GM12891 (cell line): ENCODE data around the gene MLXIP.

Experiments
- DNase-seq: peaks from one replicate; pipeline ENCODE4 v3.0.0; 2011; ENCODE audit warnings: low spot score; ENCODE audit not compliant: insufficient read length
- FAIRE-seq: peaks from 2 replicates; lab custom pipeline; 2011; peaks lifted over from hg19 to GRCh38; lab: Jason Lieb, UNC
- PAX5 ChIP-seq: IDR thresholded peaks from 2 replicates; pipeline ENCODE4 v1.6.1; 2011; ENCODE audit warnings: low read length, moderate library complexity, mild to moderate bottlenecking; ENCODE audit not compliant: insufficient read depth, severe bottlenecking
- POLR2A ChIP-seq: IDR thresholded peaks from 2 replicates; pipeline ENCODE4 v1.6.1; 2011; ENCODE audit warnings: low read depth, low read length, control low read depth
- POLR2AphosphoS5 ChIP-seq: IDR thresholded peaks from 2 replicates; pipeline ENCODE4 v1.6.1; 2011; ENCODE audit warnings: low read depth, low read length, control low read depth
- POU2F2 ChIP-seq: IDR thresholded peaks from 2 replicates; pipeline ENCODE4 v1.6.1; 2011; ENCODE audit warnings: low read depth, mild to moderate bottlenecking, control low read depth, low read length, moderate library complexity
- SPI1 ChIP-seq: IDR thresholded peaks from 2 replicates; pipeline ENCODE4 v1.6.1; 2011; ENCODE audit warnings: low read depth, low read length, control low read depth
- TAF1 ChIP-seq: IDR thresholded peaks from 2 replicates; pipeline ENCODE4 v1.6.1; 2011; ENCODE audit warnings: low read depth, low read length, control low read depth

MLXIP gene

GRCh38 chr12:122182887-122183587 is 104.5 kb downstream of the MLXIP start, which contains the start of gene LRRC43:
Gene LRRC43 (plus strand): TSS chr12:122183123. CDS start chr12:122183145, 22 bp downstream.
- TF ChIP-seq POLR2AphosphoS5 (no peak), POU2F2 (no peak)
- no peak for FAIRE-seq
- peak; percentile 59 for DNase-seq

DNA sequence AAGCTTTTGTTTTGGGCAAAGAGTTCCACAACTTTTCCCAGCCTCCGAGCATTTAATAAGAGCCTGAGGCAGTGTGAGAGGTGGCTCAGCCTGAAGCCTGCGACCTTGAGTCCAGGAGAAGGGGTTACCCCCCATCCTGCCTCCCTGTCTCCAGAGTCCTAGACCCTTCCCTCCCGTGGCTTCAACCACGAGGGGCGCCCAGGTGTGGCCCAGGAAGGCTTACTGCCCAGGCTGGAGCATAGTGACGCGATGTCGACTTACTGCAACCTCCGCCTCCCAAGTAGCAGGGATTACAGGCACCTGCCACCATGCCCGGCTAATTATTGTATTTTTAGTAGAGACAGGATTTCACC is 105.0 kb downstream of the MLXIP start:
- DNase-seq = no peak
- no peak for FAIRE-seq
- no peak for TF ChIP-seq TAF1
- no peak for TF ChIP-seq POLR2AphosphoS5
- no peak for TF ChIP-seq POLR2A
- TF ChIP-seq POU2F2 = no peak
- no peak for TF ChIP-seq SPI1
- no peak for TF ChIP-seq PAX5

DNA sequence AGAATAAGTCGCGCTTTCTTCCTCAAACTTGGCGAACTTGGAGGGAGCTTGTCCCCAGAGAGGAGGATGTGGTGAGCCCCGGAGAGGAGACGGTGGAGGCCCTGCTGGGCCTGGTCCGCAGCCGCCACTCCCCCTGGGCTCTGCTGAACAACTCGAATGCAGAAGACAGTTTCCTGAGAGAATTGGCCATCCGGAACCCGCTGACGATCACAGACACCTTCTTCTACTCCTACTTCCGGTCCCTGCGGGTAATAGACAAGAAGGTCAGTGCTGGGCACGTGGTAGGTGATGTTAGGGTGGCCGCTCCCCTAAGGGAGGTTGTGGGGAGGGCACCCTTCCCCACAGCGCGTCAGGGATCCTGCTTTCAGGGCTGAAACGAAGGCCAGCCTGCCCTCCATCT is 106.0 kb downstream of the MLXIP start:
- peak; percentile 65 for TF ChIP-seq PAX5
- no peak for TF ChIP-seq TAF1
- TF ChIP-seq POU2F2 = no peak
- no peak for FAIRE-seq
- peak; percentile 44 for DNase-seq

DNA sequence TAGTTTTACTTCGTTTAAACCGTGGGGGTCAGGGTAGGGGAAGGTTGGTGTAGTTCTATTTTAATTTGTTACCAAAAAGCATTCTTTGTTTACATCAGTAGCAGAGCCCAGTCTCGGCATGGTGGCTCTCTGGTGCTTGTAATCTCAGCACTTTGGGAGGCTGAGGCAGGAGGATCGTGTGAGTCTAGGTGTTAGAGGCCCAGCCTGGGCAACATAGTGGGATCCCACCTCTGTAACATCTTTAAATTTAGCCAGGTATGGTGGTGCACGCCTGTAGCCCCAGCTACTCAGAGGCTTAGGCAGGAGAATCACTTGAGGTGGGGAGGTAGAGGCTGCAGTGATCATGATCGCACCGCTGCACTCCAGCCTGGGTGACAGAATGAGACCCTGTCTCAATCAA is 106.5 kb downstream of the MLXIP start:
- FAIRE-seq (no peak), DNase-seq (no peak)
- TF ChIP-seq POLR2AphosphoS5 (no peak), POLR2A (no peak), SPI1 (no peak), POU2F2 (no peak), PAX5 (no peak), TAF1 (no peak)

GRCh38 chr12:122185494-122186082 is 107.0 kb downstream of the MLXIP start:
- FAIRE-seq (peak; percentile 13), DNase-seq (no peak)
- TF ChIP-seq PAX5 (no peak), POLR2A (no peak), SPI1 (no peak), POLR2AphosphoS5 (no peak), POU2F2 (no peak), TAF1 (no peak)

- FAIRE-seq = no peak
- no peak for DNase-seq
- no peak for TF ChIP-seq PAX5
These were observed 108.9 kb downstream of the MLXIP start for GRCh38 chr12:122187466-122187865.

- FAIRE-seq (no peak), DNase-seq (no peak)
These were observed 111.3 kb downstream of the MLXIP start for GRCh38 chr12:122189626-122190475.

DNA sequence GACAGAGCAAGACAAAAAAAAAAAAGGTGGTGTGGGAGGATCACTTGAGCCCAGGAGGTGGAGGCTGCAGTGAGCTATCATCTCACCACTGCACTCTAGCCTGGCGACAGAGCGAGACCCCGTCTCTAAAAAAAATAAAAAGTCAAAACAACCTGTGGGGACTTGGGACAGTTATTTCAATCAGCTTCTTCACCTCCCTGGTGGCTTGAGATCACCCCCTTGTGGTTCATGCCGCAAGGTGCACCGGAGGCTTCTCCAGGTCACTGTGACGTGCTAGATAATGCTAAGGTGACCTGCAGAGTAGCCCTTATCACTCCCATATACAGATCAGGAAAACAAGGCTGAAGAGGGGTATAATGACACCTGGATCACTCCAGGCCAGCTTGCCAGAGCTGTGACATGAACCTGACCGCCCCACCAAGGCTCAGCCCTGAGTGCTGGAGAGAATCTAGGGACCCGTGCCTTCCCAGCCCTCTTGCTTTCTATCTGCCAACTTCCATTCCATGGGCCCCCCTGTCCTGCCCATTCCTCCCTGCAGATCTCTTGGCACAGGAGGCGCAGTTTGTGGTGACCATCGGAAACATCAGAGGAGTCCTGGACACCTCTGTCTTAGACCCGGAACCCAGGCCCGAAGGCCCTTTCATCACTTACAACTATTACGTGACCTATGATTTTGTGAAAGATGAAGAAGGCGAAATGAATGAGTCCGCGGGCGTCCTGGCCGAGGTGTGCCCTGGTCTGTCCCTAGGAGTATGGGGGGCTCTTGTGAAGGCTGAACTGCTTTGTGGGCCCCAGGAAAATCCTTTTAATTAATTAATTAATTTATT is 112.5 kb downstream of the MLXIP start:
- DNase-seq (peak; percentile 82), FAIRE-seq (peak; percentile 87)
- TF ChIP-seq PAX5 = no peak
- no peak for TF ChIP-seq POLR2AphosphoS5
- TF ChIP-seq SPI1 = no peak
- no peak for TF ChIP-seq POLR2A
- no peak for TF ChIP-seq POU2F2
- no peak for TF ChIP-seq TAF1

More at GRCh38 chr12:122189626-122190475, 111.3 kb downstream of the MLXIP start:
- no peak for TF ChIP-seq POU2F2
- no peak for TF ChIP-seq SPI1
- no peak for TF ChIP-seq POLR2A
- no peak for TF ChIP-seq POLR2AphosphoS5
- no peak for TF ChIP-seq PAX5
- no peak for TF ChIP-seq TAF1

DNA sequence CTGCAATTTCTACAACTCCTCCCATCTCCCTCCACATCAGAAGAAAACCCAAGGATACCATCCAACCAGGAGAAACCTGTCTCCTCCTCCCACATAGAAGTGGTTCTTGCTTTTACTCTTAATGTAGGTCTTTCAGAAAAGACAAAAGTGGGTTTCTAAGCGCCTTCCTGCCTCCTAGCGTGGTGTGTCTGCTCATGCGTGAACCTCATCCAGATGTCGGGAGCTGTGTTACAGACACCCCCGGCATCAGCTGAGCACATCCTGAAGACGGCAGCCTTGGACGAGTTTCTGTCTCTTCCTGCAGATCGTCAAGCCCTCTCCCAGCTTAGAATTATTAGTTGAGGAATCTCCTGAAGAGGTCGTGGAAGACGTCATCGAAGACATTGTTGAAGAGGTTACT is 113.9 kb downstream of the MLXIP start:
- TF ChIP-seq POU2F2 = no peak
- TF ChIP-seq POLR2AphosphoS5 = no peak
- TF ChIP-seq POLR2A = no peak
- TF ChIP-seq PAX5 = no peak
- no peak for TF ChIP-seq SPI1
- TF ChIP-seq TAF1 = no peak
- no peak for FAIRE-seq
- no peak for DNase-seq

- no peak for FAIRE-seq
- no peak for DNase-seq
- no peak for TF ChIP-seq POLR2A
- TF ChIP-seq POLR2AphosphoS5 = no peak
- no peak for TF ChIP-seq PAX5
- no peak for TF ChIP-seq POU2F2
- TF ChIP-seq SPI1 = no peak
- TF ChIP-seq TAF1 = no peak
These were observed 116.2 kb downstream of the MLXIP start for GRCh38 chr12:122194804-122195203.
